HG03280 (cell line): ENCODE results near the gene GRIK1.
"Not testable (repeated sequence)": the region's sequence is repeated elsewhere in the genome, so short reads cannot be mapped to it uniquely, and the experiment has no call there.

Experiments
- ATAC-seq: cut with Tn5 transposase; IDR thresholded peaks from one replicate; pipeline ENCODE4 v1.9.1; 2021; ENCODE audit warnings: mild to moderate bottlenecking, moderate library complexity; ENCODE audit not compliant: unreplicated experiment

GRIK1 gene

DNA sequence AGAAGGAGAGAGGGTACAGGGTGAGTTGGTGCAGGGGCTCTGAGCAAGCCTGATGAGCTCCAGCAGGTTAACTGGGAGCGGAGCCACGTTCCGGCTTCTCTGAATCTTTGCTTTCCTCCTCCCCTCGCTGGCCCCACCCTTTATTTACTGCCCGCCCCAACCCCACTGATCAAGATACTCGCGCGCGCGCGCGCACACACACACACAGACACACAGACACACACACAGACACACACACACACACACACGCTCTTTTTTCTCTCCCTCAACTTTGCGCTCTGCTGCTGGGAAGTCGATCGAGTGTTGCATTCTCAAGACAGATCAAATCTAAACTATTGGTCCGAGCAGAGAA lies at the start of gene GRIK1:
Gene GRIK1, minus strand, starts transcription at position 73 of the 352 bp plus-strand sequence.
- ATAC-seq: no peak

DNA sequence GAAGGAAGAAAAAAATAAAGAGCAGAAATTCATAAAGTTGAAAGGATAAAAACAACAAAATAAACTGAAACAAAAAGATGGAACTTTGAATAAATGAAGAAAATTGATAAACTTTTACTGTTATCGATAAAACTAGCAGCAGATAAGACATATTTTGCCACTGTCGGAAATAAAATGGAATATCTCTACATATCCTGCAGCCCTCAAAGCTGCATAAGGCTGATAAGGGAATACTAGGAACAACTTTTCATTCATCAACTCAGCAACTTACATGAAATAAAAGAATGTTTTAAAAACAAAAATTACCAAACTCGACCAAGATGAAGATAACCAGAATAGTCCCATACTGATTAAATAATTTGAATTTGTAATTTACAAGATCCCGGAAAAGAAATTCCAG lies 48.0 kb upstream of the GRIK1 start:
- ATAC-seq: no peak

DNA sequence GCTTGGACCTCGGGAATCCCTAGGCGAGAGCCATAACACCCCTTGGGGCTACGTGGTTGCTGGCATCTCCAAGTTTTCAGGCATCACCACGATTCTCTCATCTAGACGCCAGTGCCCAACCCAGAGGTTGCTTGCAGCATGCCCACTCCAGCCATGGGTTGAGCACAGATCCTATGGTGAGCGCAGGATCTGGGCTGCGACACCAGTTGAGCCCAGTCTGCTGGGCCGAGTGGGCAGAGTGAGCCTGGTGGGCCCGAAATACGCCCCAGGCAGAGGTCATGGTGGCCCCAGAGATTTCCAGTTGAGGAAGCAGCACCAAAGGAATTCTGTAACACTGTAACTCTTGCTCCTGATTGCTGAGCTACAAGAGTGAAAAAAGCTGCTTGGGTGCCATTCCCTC lies 46.1 kb upstream of the GRIK1 start:
- ATAC-seq: no peak

DNA sequence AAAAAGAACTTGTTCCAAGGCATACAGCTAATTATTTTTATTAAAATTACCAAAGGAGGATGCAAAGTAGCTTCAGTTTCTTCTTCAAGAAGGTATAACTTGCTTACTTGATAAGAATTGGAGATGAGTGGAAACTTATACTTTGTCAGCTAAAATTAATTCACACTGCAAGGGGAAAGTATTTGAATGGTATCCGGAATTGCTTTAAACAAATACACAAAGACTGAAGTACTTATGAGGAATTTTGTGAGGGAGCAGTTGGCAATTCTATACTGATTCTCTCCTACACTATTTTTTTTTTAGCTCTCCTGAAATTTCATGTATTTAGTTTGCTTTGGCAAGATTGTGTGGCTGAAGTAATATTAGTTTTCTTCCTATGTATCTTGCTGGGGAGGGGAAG lies 39.2 kb upstream of the GRIK1 start:
- ATAC-seq: no peak

DNA sequence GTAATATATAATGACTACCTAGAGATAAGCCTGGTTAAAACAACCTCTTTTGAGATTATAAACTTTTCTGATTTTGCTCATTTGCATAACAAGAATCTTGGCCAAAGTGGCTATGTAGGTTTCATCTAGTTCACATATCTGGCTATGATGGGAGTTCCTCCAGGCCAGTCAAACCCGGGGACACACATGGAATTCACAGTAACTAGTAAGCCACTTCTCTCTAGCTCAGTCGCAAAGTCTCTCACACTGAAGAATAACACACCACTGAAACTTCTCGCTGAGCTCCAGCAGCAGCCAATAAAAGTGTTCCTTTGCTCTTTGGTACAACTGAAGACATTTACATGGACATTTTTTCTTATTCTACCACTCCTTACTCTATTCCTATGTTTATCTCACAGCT lies 36.0 kb upstream of the GRIK1 start:
- ATAC-seq: no peak

DNA sequence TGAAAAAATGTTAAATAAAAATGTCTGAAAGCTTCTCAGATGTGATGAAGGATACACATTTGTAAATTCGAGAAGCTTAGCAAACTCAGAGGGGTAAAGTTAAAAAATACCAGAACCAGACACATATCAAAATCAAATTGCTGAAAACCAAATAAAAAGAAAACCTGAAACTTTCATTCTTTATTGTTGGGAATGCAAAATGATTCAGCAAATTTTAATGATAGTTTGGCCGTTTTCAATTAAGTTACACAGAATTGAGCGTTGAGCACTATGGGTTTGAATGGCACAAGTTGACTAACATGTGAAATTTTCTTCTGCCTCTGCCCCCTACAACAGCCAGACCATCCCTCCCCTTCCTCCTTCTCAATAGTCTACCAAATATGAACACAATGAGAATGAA lies 33.5 kb upstream of the GRIK1 start:
- ATAC-seq: no peak

DNA sequence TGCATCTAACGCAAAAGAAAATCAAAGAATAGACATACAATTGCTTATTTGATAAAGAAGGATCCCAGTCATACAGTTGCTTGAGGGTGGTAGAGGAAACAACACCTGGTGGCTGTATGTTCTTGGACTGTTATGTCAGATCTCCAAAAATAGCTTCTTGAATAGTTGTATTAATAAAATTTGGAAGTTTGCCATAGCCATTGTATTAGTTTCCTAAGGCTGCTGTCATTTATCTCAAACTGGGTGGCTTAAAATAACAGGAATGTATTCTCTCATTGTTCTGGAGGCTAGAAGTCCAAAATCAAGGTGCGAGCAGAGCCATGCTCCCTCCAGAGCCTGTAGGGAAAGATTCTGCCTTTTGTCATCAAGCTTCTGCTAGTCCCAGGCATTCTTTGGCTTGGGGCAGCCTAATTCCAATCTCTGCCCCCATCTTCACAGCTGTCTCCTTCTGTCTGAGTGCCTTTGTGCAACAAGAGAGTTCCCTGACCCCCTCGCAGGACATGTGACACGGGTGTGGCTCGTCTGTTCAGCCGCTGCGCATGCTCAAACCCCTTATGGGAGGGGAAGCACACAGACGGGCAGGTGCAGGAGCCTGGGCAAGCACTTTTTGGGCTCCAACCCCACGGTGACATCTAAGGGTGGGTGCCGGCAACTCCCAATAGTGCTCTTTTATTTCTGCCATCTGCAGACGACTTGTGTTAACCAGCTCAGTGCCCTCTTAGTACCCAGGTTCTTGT lies 21.7 kb upstream of the GRIK1 start:
- no peak for ATAC-seq

DNA sequence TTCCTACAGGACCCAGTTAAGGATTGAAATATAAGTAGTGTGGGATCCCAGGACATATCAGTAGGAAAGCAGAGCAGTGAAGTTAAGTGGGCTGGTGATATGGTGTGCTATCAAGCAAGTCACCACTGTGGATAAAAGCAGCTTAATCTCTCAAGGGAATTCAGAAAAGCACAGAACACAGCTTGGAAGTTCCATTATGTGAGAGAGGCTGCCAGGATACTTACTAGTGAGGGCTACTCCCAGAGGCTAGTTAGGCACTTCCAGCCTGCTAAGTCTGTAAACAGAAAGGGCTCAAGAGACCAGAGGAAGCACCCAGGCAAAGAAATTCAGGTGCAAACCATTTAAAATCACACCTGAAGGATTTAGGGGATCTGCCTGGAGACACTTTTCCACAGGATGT lies 18.8 kb upstream of the GRIK1 start:
- no peak for ATAC-seq

DNA sequence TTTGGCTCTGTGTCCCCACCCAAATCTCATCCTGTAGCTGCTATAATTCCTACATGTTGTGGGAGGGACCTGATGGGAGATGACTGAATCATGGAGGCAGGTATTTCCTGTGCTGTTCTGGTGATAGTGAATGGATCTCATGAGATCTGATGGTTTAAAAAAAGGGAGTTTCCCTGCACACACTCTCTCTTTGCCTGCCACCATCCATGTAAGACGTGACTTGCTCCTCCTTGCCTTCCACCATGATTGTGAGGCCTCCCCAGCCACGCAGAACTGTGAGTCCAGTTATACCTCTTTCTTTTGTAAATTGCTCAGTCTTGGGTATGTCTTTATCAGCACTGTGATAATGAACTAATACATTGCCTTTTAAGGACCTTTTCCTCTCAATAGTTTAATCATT lies 18.2 kb upstream of the GRIK1 start:
- ATAC-seq: not testable (repeated sequence)

DNA sequence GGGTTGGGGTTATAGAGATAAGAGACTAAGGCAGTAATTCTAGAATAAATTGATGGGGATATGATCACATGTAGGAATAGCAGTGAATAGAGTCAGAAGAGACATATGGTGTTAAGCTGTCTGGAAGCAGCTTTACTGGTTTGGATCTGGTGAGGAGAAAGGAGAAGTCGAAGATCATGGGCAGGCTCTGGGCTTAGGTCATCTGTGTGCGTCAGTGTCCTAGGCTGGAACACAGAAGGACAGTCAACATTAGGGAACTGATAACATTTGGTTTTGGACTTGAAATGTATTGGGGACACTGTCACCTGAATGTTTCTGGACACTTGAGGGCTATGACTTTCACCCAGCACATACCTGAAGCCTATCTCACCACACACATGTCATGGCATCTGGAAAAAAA lies 13.9 kb upstream of the GRIK1 start:
- no peak for ATAC-seq

DNA sequence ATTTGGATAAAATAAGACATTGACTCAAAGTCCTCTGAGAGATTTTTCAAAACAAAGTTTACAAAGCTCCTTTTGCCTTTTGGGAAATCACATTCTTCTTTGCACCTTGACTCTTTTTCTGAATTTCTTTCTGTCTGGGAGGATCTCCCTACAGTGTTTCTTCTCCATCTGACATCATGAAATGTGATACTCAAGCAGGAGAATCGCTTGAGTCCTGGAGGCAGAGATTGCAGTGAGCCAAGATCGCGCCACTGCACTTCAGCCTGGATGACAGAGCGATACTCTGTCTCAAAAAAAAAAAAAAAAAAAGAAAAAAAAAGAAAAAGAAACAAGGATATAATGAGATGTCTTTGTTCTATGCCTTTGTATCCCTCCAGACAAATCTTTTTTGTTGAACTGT lies 13.3 kb upstream of the GRIK1 start:
- ATAC-seq: no peak

DNA sequence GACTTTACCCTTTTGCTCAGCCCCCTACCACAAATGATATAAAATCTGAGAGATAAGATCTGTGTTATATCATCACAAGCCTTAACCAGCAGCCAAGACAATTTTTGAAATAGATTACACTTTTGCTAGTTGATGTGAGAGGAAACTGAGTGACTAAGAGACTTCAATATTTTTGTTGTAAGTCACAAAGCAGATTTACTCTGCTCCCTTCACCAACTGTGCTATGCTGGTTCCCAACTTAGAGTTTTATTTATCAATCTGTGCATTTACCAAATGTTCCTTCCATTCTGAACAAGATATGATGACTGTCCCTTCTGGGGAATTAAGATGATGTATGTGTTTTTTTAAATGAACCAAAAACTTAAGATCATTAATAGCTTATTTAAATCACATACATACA lies 12.1 kb upstream of the GRIK1 start:
- no peak for ATAC-seq

DNA sequence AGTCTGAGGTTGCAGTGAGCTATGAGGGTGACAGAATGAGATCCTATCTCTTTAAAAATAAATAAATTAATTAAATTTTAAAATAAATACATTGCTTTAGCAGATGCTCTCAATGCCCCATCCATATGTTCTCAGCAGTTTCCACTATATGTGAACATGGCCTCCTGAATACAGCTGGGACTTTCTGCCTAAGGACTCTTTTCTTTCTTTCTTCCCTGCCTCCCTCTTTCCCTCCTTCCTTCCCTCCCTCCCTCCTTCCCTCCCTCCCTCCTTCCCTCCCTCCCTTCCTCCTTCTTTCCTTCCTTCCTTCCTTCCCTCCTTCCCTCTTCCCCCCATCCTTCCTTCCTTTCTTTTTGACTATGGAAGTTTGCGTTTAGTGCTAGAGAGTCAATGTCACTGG lies 10.2 kb upstream of the GRIK1 start:
- ATAC-seq: no peak

DNA sequence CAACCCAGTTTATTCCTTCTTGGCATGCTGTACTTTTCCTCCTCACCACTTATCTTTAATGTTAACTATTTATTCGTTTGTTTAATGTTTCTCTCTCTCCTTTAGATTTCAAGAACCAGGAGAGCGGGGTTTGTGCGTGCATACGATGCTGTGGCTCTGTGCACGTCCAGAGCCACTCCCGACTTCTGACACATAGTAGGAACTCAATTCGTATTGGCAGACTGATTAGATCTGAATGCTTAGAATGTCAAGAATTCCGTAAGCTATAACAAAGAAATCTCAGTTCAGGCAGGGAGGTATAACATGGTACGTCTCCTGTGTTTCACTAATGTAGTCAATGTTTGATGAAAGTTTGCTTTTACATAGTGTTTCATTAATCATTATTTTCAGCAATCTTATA lies 7.3 kb upstream of the GRIK1 start:
- no peak for ATAC-seq

DNA sequence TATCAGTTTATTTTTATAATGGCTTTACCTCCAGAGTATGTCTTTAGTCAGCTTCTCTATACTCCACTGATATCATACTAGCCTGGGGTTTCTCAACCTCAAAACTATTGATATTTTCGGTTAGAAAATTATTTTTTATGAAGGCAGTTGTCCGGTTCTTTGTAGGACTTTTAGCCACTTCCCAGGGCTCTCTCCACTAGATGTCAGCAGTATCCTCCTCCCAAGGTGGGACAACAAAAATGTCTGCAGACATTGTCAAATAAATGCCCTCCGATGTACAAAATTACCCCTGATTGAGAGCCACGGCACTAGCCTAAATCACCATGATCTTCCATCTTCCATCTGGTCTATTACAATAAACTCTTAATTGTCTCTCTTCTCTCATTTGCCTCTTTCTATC lies 4.1 kb upstream of the GRIK1 start:
- ATAC-seq: no peak

DNA sequence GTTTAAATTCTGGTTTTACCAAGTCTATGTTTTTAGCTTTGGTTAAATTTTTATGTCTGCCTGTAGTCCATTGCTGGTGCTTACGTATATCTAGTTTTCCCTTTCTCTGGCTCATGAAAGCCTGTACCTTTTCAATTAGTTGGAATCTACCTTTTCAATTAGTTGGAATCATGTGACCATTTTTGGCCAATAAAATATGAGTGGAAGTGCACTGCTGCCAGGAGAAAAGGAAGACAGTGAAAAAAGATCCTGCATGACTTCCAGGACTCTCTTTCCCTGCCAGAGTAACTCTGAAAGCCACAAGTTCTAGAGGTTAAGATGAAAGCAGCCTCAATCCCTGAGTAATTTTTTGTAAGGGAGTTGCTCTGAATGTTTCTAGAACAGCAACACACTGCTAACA lies 2.2 kb upstream of the GRIK1 start:
- ATAC-seq: no peak

DNA sequence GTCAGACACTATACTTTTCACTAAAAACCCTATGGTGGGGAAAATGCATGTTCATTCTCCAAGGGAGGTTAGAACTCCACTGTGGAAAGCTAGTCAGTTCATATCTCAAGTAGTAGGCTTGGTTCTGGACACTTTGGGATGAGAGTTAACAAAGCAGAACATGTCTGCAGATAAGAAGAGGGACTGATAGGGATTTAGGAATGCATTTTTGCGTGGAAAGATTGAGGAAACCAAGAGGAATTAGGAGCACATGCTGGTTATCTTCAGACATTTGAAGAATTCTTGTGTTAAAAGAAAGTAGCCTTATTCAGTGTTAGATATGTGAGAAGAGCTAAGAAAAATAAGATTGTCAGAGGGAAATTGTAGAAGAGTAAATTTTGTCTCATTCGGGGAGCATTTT lies 1.2 kb upstream of the GRIK1 start:
- no peak for ATAC-seq

DNA sequence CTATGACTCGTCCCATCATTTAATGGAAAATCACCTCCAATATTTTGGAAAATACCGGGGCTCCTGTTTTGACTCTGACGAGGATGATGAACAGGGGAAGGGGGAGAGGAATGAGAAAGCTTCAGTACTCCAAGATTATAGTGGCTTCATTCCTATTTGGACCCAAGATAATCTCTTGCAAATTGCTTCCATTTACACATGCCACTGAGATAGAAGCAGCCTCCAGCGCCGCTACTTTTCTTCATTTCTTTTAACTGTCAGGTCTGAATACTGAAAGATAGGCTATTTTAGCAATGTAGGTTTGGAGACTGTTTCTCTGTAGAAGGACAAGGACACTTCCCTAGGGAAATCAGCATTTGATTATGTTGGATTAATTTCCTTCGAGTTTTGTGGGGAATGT lies 565 bp upstream of the GRIK1 start:
- no peak for ATAC-seq

DNA sequence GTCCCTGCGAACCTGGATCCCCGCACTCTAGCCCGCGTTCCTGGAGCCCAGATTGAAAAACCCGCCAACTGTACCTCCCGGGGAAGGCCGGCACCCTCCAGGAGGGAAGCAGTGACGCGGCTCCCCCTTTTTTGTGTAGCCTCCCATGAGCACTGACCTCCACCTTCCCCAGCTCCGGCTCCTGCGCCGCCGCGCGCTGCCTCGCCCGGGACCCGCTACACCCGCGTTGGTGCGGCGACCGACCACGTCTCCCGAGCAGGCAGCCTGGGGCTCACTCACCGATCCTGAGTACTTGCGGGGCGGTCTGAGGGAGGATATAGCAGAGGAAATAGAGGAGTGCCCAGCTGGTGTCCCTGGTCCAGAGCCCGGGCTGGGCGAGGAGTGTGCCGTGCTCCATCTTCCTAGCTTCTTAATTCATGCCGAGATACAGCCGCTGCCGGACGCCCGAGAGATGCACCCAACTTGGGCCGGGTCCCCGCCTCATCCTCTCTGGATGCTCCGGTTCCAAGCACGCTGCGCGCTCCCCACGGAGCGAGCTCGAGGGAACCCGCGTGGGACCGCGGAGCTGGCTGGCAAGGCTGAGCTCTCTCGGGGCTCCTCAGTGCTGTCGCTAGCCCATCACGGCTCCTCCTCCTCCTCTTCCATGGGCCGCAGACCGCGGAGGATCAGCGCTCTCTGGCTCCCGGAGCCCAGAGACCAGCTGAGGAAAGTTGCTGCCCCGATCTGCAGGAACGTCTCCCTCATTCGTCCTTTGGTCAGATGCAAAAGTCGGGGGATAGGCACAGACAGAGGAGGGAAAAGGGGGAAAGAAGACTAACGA lies 482 bp downstream of the GRIK1 start:
- ATAC-seq: no peak

DNA sequence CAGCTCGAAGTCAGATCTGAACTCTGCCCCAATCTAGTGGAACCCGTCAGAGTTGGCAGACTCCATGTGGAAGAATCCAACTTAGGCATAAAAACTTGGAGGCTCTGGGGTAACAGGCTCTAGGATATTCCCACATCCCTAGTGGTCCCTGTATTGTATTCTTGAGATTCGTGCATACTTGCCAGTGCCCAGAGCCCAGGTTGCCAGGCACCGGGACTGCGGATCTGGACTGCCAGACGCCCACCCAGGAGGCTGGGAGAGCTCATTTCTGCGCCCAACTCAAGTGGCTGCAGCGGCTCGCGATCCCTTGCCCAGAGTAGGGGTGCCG lies 1.1 kb downstream of the GRIK1 start:
- no peak for ATAC-seq

DNA sequence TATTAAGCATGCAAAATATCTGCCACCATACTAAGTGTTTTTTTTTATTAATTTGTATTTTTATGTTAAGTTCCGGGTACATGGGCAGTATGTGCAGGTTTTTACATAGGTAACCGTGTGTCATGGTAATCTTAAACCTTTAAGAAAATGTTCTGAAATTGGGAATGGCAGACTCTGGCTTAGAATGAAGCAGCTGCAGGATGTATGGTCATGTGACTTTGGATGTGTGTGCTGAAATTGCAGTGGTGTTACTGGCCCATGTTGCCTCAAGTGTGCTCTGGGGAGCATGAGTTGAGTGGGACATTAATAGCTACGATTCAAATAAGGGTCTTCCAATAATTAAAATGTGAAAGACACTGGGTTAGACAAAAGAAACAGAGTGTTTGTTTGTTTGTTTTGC lies 6.7 kb downstream of the GRIK1 start:
- ATAC-seq: no peak

DNA sequence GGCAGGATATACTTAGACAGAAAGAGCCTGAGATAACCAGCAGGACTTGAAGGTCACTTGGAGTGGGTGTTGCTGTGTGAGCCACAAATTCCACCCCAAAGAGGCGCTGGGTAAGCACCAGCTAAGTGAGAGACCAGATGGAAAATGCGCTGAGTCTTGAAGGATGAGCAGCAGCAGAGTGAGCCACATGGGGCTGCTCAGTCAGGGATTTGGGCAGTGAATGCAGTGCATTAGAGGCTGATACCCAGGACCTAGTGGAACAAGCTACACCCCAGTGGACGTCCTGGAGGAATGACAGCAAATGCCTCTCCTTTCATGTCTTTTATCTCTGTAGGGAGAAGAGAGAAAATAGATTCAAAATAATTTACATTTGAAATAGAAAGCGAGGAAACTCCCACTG lies 11.3 kb downstream of the GRIK1 start:
- ATAC-seq: no peak

DNA sequence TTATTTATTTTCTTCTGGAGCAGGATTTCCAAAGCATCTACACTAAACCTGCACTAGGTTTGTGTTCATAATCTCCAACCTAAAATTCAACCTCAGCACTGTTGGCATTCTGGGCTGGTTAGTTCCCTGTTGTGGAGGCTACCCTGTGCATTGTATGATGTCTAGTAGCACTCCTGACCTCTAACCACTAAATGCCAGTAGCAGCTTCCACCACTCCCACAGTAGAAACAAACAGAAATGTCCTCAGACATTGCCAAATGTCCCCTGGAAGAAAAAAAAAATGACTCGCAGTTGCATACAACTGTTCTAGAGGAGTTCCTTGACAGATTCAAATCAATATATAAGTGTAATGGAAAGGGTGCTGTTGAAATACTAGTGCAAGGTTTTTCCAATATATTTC lies 18.9 kb downstream of the GRIK1 start:
- ATAC-seq: no peak
